GM21723 (cell line): ENCODE data around the gene TMEM132C.

Experiments used
- ATAC-seq: cut with Tn5 transposase; IDR thresholded peaks from one replicate; pipeline ENCODE4 v1.9.1; 2021; ENCODE audit warnings: mild to moderate bottlenecking, moderate library complexity; ENCODE audit not compliant: unreplicated experiment

The TMEM132C gene

DNA sequence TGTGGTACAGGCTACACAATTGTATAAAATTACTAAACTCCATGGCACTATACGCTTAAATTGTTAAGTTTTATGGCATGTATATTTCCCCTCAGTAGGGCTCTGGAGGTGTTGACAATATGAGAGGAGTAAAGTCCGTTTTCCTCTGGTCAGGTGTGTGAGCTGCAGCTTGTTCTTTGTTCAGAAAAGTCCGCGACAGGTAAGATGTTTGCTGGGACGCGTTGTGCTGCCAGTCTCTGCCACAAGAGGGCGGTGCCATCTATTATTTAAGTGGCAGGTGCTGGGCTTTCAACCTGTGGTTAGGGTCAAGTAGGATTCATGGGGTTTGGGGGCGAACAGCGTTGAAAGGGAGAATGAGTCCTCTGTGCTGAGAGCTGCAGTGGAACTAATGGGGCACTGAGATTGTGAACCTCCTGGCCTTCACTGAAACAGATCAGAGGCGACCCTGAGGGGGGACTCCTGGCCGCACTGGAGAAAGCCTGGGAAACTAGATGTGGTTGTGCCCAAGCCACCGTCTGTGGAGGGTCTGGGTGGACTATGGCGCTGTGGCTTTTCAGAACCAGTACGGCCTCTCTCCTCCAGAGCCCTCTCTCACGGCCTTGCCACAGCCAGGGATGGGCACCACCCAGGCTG is 377.8 kb downstream of the TMEM132C start:
- no peak for ATAC-seq

DNA sequence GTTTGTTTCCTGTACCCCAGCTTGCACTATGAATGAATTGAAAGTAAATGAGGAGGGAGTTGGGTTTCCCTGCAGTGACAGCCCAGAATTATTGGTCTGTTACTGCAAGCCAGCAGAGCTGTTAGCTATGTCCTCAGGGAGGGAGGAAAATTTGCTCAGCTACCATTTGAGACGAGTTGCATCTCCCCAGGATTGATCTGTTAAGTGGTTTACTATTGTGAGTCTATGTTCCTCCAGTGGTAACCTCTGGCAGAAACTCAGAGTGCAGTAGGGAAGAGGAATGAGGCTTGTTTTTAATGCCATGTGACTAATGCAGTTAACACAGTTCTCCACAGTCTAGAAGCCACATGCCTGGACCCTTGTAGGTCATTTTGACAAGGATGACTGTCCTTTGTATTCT is 382.9 kb downstream of the TMEM132C start:
- ATAC-seq = no peak

DNA sequence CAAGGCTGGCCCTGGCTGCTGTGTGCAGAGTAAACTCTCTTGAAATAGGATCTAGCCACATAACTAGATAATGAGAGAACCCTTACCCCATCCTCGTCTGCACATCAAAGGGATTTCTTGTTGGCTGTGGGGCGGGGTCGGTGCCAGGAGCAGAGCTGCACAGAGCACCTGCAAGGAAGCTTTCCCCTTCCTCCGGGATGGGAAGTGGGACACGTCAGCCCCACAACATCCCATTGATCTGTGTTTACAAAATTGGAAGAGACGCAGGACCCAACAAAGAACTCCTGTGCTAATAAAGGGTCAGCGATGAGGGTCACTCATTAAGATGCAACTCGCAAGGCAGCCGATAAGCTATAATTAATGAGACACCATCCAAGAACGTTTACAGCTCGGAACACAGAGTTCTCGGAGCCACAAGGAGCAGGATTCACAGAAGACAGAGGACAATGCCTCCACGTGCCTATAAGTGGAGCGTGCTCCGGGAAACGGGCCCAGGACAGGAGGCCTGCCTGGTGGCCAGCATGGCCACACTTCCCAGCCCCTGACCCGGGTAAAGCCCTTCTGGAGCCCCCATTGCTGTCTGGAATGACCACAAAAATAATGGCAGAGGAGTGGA is 385.3 kb downstream of the TMEM132C start:
- no peak for ATAC-seq

DNA sequence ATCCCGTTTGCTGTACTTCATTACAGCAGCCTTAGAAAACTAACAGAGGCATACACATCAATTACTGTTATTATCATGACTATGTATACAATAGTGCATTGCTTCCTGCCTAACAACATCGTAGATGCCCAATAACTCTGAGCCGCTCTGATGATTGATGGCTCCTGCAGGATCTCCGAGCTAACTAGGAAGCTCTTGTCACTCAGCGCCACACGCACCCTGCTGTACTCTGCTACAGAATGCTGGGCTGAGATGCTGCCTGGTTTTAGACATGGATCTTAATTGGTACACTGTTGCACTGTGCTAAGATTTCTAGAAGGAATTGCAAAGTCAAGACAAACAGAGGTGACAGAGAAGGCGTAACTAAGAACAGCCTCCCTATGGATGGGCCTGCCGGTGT is 387.5 kb downstream of the TMEM132C start:
- no peak for ATAC-seq

DNA sequence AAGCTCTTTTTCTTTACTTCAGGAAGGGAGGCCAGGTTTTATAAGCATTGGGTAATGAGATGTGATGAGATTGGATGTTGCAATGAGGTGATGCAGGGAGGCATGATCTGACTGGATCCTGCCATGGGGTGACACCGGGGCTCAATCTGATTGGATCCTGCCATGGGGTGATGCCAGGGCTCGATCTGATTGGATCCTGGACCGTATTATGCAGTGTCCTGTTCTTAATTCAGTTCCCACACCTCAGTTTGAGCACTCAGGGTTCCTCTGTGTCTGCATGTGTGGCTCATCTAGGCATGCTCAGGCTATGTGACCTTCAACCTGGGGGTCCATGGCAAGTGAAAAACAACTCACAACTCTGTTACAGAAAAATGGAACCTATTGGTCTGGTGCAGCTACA is 390.4 kb downstream of the TMEM132C start:
- ATAC-seq = no peak

DNA sequence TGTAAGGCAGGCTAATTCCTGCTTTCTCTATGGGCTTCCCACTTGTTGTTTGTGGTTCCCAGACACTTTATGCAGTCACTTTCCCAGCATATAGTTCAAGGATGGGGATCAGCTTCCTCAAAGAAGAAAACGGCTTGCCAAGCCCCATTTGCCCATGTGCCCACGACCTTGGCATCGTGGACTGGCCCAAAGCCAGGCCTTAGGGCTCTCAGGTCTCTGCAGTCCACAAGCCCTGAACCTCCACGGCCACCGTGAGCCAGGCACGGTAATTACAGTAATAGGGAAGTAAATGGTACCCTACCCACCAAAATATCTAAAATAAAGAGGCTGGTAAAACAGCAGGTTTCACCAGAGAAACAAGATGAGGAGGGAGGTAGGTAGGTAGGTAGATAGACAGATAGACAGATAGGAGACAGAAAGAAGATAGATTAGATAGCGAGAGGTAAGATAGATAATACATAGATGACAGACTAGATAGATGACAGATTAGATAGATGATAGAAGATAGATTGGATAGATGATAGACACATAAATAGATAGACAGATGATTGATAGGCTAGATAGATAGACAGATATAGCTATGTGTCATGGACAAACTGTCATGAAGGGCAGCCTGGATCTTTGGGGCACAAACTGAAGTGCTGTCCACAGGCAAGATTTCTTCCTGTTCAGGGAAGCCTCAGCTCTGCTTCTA is 393.7 kb downstream of the TMEM132C start:
- no peak for ATAC-seq

DNA sequence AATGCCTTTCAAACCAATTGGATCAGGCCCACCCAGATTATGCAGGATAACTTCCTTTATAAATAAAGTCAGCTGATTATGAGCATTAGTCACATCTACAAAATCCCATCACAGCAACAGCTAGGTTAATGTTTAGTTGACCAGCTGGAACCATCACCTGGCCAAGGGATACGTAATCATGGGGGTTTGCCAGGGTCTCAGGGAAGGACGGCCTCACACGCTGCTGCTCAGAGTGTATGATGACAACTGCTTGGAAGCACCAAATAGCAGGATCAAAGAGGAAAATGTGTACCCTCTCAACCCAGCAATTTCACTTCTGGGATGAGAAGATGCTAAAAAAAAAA is 394.2 kb downstream of the TMEM132C start:
- no peak for ATAC-seq

DNA sequence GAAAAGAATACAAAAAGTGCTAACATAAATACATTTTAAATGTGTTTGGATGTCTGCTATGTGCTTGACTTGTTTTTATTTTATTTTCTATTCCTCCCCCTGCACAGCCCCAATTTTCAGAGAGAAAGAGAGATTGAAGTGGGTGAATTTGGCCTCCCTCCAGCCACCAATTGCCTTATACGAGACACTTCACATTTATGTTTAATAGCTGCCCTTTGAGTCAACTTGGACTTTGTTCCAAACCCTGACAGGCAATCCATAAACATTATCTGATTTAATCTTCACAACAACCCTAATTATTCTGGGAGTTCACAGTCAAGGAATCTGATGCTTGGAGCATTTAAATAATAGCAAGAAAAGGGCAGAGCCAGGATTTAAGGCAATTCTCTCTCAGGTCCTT is 395.1 kb downstream of the TMEM132C start:
- ATAC-seq = no peak

DNA sequence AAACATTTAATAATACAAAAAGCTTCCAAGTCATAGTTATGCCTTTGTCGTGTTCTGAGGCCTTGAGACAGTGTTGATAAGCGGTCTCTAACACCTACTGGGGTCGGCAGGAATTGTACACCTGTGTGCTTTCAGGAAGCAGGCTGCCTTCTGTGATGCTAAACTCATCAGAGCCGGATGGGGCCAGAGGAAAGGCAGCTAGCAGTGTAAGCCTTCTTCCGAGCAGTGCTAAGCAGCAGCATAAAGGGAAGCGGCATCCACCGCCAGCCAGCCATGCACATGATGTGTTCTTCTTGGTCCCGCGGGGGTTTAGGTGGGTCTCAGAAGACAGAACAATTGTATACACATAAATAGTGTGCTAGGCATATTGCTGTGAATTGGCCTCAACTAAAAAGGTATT is 397.5 kb downstream of the TMEM132C start:
- ATAC-seq = no peak

DNA sequence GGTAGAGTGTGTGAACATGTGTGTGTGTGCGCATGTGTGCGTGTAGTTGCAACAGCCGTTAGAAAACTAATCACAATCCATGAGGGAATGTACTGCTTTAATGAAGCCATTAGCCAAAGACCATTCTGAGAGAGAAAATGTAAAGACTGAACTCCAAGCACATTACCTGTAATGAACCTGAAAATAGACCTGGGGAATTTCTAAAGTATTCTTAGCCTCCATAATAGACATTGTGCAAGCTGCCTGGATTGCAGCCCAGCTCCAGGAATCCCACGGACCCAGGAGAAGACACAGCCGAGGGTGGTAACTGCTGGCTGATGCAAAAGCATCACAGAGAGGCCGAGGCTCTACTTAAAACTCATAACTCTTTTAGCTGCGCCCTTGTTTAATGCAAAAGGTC is 400.2 kb downstream of the TMEM132C start:
- no peak for ATAC-seq

DNA sequence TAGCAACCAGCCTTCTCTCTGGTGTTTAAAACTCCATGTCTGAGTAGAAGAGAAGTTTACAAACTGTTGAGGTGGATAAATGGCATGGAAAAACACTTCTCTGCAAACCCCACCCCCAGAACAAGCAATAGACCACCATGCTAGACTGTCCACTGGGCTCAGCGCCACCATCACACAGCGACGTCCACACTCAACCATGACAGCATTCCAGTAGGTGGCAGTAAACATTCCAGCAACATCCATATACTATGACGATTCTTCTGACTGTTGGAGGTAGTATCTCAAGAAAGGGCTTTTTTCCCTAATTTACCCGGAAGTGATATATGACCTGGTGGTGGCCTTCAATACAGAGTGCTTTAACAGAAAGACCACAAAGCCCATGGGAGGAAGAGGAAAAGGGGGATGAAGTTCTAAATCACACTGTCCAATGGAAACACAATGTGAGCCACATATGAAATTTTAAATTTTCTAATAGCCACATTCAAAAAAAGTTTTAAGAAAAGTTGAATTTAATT is 404.6 kb downstream of the TMEM132C start:
- ATAC-seq = no peak

DNA sequence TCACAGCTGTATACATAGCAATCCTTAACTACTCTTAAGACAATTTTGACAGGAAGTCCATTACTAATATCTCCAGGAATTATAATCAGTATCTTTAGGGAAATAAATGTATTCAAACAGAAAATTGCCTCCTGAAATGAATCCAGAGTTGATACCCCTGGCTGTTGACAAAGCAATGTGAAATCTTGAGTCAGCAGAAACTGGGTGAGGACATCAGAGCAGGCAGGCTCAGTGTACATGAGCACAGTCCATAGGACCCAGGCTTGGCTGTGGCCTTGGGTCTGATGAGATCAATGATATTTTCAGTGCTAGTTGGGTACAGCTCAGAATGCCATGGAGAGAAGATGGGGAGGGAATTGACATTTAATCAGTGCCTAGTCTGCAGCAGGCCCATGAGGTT is 405.5 kb downstream of the TMEM132C start:
- no peak for ATAC-seq

DNA sequence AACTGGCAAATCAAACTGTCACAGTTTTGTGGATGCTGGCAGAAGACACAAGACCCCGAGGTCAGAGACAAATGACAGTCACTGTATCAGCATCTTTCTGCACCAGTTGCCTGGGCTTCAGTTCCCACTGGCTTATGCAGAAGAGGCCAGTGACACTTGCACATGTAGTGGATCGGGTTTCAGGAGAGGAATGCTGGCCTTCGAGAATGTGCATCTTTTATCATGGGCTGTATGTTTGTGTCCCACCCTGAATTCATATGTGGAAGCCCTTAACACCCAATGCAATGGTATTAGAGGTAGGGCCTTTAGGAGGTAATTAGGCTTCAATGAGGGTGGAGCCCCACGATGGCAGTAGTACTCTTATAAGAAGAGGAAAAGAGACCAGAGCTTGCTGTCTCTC is 405.9 kb downstream of the TMEM132C start:
- no peak for ATAC-seq

DNA sequence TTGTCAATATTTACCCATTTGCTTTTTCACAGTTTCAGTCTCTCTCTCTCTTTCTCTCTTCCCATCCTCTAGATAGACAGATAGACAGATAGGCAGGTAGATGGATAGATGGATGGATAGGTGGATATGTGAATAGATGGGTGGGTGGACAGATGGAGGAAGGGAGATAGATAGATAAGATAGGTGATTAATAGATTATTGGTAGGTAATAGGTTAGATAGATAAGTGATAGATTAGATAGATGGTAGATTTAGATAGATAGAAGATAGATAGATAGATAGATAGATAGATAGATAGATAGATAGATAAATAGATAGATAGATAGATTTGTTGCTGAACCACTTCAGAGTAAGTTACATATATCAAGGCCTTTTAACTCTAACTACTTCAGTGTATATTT is 408.6 kb downstream of the TMEM132C start:
- no peak for ATAC-seq

DNA sequence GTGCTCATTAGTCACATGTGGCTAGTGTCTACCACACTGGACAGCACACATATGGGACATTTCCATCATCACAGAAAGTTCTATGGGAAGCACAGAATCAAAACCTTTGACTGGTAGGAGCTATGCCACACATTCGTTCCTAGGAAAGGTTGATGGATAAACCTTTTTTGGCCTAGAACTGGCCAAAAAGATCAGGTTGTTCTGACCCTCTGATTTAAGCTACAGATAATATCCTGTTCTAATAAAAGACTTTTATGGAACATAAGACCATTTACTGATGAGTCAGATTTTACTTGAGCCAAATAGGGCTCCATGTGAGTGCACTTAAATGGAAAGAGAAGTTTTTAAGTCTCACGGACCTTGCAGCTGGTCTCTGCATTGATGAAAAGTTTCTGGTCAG is 413.6 kb downstream of the TMEM132C start:
- no peak for ATAC-seq

DNA sequence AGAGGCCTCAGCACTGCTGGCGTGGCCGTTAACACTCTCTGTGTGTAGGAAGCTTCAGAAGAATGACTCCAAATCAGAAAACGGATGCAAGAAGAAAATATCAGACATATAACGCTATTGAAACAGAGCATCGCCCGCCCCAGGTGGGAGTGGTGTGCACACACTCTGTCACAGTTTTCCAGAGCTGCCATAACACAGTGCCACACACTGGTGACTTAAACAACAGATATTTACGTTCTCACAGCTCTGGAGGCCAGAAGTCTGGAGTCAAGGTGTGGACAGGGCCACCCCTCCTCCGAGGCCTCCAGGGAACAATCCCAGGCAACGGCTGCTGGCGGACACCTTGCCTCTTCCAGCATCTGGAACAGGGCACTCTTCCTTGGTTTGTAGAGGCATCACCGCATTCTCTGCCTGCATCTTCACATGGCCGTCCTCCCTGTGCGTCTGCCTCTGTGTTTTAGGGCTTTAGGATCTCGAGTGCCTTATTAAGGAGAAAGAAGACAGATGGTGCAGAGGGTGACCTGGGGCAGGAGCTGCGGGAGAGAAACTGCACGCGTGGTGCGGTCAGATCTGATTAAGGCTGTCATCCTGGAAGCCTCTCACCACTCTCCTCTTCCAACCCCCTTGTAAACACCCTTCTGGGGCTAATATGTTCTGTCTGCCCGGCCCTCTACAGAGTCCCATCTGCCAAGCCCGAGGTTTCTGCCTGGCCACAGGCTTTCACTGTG is 415.7 kb downstream of the TMEM132C start:
- ATAC-seq = no peak

DNA sequence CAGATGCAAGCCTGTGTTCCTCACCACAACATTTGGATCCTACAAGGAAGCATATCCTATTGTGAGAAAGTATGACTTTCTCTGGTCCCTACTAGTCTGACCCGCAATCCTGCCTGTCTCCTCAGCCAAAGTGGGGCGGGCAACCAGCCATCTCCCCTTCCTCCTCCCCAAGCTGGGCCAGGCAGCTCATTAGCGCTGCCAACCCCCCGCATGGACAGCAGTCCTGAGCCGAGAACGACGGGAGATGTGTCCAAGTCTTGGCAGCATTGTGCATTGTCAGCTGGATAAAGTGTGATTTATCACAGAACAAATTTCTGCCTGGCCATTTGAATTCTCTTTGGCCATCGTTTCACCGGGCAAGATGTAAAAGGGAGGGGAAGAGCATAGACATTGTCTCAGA is 417.4 kb downstream of the TMEM132C start:
- ATAC-seq = no peak

DNA sequence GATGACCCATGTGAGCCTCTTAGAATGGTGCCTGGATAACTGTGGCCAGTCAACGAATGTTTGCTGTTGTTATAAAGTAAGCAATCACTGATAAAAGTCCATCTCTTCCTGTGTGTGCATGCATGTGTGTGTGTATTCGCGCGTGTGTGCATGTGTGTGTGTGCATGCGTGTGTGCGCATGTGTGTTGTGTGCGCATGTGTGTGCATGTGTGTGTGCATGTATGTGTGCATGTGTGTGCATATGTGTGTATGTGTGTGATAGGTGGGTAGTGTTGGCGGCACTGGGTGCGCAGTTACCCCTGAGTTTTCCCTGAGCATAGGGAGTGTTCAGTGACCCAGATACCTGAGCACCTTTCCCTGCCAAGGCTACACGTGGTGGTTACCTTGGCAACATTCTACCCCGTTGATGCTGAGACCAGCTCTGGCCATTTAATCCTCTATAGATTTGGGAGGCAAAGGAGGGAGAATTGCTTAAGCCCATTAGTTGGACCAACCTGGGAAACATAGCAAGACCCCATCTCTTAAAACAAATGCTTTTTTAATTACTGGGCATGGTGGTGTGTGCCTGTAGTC is 419.0 kb downstream of the TMEM132C start:
- ATAC-seq = no peak

DNA sequence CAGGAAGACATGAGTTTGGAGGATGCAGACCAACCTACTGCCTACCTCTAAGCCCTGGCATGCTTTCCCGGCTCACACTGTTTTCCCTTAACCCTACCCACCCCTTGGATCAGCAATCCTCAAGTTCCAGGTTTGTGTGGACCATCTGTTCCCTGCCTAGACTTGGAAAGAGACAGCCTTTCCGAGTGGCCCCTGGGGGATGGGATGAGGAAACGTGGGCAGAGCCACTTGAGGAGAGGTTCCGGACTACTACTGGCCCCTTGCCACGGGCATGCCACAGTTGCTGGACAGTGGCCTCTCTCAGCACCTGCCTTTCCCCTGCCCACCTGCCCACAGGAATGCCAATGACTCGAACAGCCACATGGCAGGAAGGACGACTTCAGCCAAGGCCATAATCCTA is 420.9 kb downstream of the TMEM132C start:
- ATAC-seq = no peak

DNA sequence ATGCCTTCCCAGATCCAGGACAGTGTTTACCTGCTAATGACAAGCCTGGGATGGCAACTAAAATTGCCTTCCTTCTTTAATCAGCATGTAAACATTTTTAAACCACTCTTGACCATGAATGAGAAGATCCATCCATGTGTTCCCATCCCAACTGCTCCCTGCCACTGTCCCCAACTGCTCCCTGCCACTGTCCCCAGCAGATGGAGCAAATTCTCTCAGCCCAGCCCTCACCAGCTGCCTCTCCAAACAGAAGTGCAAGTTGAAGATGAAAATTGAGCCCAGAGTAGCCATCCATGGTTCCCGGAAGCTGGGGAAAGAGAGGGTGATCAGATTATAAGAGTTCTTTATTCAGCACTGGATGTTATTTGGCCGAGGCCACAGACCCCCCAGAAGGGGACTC is 423.7 kb downstream of the TMEM132C start:
- ATAC-seq = no peak

DNA sequence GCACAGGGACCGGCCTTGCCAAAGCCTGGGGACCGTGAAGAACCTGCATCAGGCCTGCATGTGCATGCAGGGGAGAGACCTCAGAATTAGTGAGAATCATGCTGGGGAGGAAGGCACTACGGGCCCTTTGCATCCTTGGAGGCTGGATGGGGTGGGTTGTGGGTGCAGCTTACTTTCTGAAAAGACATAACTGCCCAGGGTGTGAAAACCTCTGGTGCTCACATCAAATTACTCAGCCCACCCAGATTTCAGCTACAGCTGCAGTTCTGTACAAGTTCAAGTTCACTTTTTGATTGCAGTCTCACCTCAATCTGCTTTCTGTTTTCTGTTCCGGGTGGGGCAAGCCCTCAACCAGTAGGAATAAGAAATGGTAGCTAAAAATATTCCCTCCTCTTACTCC is 426.1 kb downstream of the TMEM132C start:
- ATAC-seq = no peak
